H1 (cell line): ENCODE results near the gene TMEM150A. TPM values are rescaled to one million over a fixed set of nuclear protein-coding genes. Genes with fewer than 3 reads are reported as not detected.

ENCODE experiments used
- BCL11A ChIP-seq, 2 experiments: IDR thresholded peaks; one replicate each; pipeline ENCODE4 v1.6.1; 2011; ENCODE audit warnings: low read depth in 2 of 2, low read length in 2 of 2, mild to moderate bottlenecking in 2 of 2
- MAX ChIP-seq: IDR thresholded peaks from 2 replicates; pipeline ENCODE4 v1.6.1; 2012; ENCODE audit warnings: inconsistent platforms
- POU5F1 ChIP-seq: IDR thresholded peaks from 2 replicates; pipeline ENCODE4 v1.6.1; 2011; ENCODE audit warnings: low read depth, mild to moderate bottlenecking, low read length, moderate library complexity
- RXRA ChIP-seq: IDR thresholded peaks from 2 replicates; pipeline ENCODE4 v1.6.1; 2011; ENCODE audit warnings: low read depth, mild to moderate bottlenecking, low read length, moderate library complexity; ENCODE audit not compliant: insufficient read depth
- ZNF274 ChIP-seq: IDR thresholded peaks from 2 replicates; pipeline ENCODE4 v1.7.0; 2012; ENCODE audit warnings: low read length, borderline replicate concordance; ENCODE audit errors: extremely low read depth
- polyA plus RNA-seq, 7 experiments: library from polyadenylated mRNA; depleted of rRNA in 3 of 7; stranded (reverse) in 5 of 7; unstranded in 2 of 7; fragments of >200 nt in 5 of 7; fragments of 200-250 nt in 2 of 7; gene quantifications; 1 replicate in 5 of 7; 2 replicates in 1 of 7; 4 replicates in 1 of 7; pipeline versions ENCODE4 v1.2.1 to v1.2.3, GENCODE V29; 2011 to 2013; ENCODE audit warnings: missing spikeins in 2 of 7, mixed read lengths in 2 of 7
- total RNA-seq: library from RNA; stranded (reverse); fragmentation: NEBNext Ultra II Directional; extraction: Animal tissue kit (Norgen Biotek cat#: 25700); gene quantifications from 2 replicates; pipeline ENCODE4 v1.2.1, GENCODE V29; 2021

Gene TMEM150A
- total and polyA plus RNA-seq, 2 of the 8 experiments (the other 6 are each of a cell fraction or from before 2014, with no cell fraction given), result 19.8 to 29.9 TPM

- no peak for TF ChIP-seq BCL11A (IDR thresholded peaks at IDR 0.05; ENCODE audit: low read depth in 2 of 2, low read length in 2 of 2)
- no peak for TF ChIP-seq ZNF274
- no peak for TF ChIP-seq POU5F1
- no peak for TF ChIP-seq MAX
- no peak for TF ChIP-seq RXRA
- TF ChIP-seq, all 59 proteins: peak for 0
Measured at GRCh38 chr2:85550486-85550885, 52.0 kb downstream of the TMEM150A start (continued).
